Testis (tissue), 2 donors: Measurements from ENCODE around the gene KIF7.

Experiments
- POLR2A ChIP-seq: fragments of 450-650 bp; IDR thresholded peaks from one replicate; pipeline ENCODE4 v1.6.1; 2017; ENCODE audit warnings: antibody characterized with exemption, mild to moderate bottlenecking, moderate library complexity
- TF ChIP-seq, protein P1 (sequence below), 3 experiments: fragments of 450-650 bp in 2 of 3; fragments of 200-600 bp in 1 of 3; sonication (generic) in 1 of 3; IDR thresholded peaks; one replicate each; pipeline ENCODE4 v1.5.1; 2016 to 2019; ENCODE audit warnings: antibody characterized with exemption in 3 of 3, mild to moderate bottlenecking in 2 of 3, moderate library complexity in 1 of 3

DNA sequence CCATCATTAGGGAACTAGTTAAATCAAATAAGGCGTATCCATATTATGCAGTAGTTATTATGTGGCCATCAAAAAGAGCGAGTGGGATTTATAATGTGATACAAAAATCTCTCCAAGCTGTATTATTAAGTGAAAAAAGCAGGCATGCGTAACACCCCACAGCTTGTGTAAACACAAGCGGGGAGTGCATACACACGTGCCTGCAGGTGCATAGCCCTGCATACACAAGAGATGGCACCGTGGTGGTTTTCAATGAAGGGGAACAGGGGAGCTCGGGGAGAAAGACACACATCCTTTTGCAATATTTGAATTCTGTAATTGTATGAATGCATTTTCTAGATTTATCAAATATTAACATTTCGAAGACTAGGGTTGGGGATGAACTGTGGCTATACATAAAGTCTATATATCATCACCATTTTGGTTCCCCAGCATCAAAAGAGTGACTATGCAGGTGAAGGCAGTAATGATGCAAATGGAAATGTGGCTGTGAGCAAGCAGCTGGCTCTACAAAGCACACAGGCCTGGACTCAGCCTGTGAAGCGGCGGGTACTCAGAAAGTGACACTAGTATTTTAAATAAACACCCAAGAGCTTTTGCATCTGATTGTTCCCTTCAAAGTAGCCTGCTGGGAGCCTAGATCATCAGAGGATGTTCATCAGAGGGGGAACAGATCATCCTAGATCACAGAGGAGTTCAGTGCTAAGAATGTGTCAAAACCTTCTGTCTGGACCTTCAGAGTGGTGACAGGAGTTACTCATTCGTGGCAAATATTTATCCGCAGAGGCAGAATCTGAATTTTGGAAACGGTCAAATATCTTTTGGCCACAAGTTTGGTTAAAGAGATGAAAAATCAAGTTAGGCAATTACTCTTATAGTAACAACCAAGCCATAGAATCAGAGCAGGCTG, 9.4 kb upstream of the KIF7 start:
- TF ChIP-seq, protein P1, sequence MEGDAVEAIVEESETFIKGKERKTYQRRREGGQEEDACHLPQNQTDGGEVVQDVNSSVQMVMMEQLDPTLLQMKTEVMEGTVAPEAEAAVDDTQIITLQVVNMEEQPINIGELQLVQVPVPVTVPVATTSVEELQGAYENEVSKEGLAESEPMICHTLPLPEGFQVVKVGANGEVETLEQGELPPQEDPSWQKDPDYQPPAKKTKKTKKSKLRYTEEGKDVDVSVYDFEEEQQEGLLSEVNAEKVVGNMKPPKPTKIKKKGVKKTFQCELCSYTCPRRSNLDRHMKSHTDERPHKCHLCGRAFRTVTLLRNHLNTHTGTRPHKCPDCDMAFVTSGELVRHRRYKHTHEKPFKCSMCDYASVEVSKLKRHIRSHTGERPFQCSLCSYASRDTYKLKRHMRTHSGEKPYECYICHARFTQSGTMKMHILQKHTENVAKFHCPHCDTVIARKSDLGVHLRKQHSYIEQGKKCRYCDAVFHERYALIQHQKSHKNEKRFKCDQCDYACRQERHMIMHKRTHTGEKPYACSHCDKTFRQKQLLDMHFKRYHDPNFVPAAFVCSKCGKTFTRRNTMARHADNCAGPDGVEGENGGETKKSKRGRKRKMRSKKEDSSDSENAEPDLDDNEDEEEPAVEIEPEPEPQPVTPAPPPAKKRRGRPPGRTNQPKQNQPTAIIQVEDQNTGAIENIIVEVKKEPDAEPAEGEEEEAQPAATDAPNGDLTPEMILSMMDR (IDR thresholded peaks at IDR 0.05) = no peak
- TF ChIP-seq POLR2A = no peak
